NT2/D1 (cell line): ENCODE results near the gene TSR3.
A peak's percentile ranks its signal among the peaks of the same experiment; 100 is the strongest.

ENCODE experiments used
- DNase-seq: peaks from one replicate; pipeline ENCODE4 v3.0.0-alpha.2; 2011; ENCODE audit warnings: low read depth, low spot score
- H3K27me3 ChIP-seq: 2 replicates; pipeline ENCODE4 v1.6.0; 2011; ENCODE audit warnings: mild to moderate bottlenecking; ENCODE audit not compliant: insufficient read length, insufficient read depth
- H3K36me3 ChIP-seq: 2 replicates; pipeline ENCODE4 v1.6.1; 2011; ENCODE audit warnings: mild to moderate bottlenecking, low read length, mixed read lengths; ENCODE audit not compliant: insufficient read depth, insufficient read length
- H3K4me1 ChIP-seq: 2 replicates; pipeline ENCODE4 v1.5.1; 2011; ENCODE audit not compliant: insufficient read depth, insufficient read length
- H3K4me3 ChIP-seq: 2 replicates; pipeline ENCODE4 v1.5.1; 2011; ENCODE audit warnings: low read depth; ENCODE audit not compliant: insufficient read length
- H3K9ac ChIP-seq: 2 replicates; pipeline ENCODE4 v1.6.0; 2011; ENCODE audit warnings: low read depth; ENCODE audit not compliant: insufficient read length
- H3K9me3 ChIP-seq: 2 replicates; pipeline ENCODE4 v1.5.1; 2011; ENCODE audit warnings: mild to moderate bottlenecking, low read length; ENCODE audit not compliant: insufficient read depth
- SUZ12 ChIP-seq: IDR thresholded peaks from 2 replicates; pipeline ENCODE4 v1.6.1; 2011; ENCODE audit not compliant: insufficient read length, insufficient read depth; ENCODE audit errors: extremely low read depth
- YY1 ChIP-seq: IDR thresholded peaks from 2 replicates; pipeline ENCODE4 v1.6.1; 2011; ENCODE audit not compliant: insufficient read length, insufficient read depth
- ZNF274 ChIP-seq: IDR thresholded peaks from 2 replicates; pipeline ENCODE4 v1.6.1; 2011; ENCODE audit warnings: mild to moderate bottlenecking, low read depth, low read length

The TSR3 gene

DNA sequence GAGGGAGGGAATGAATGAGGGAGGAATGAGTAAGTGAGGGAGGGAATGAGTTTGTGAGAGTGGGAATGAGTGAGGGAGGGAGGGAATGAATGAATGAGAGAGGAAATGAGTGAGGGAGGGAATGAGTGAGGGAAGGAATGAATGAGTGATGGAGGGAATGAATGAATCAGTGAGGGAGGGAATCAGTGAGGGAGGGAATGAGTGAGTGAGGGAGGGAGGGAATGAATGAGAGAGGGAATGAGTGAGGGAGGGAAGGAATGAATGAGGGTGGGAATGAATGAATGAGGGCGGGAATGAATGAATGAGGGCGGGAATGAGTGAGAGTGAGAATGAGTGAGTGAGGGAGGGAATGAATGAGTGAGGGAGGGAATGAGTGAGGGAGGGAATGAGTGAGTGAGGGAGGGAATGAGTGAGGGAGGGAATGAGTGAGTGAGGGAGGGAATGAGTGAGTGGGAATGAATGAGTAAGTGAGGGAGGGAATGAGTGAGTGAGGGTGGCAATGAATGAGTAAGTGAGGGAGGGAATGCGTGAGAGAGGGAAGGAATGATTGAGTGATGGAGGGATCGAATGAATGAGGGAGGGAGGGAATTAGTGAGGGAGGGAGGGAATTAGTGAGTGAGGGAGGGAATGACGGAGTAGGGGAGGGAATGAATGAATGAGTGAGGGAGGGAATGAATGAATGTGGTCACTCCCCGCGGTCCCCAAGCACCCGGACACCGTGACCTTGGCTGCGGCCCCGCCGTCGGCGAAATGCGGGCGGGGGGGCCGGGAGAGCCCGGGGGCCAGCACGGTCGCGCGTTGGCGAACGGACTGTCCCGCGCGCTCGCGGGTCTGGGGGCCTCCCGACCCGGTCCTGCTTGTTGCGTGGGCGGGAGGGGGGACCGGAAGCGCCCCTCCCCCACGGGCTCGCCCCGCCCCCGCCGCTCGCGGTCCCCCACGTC is 43.4 kb downstream of the TSR3 start:
- DNase-seq, result no peak
- peaks cover 29% of the 10 kb centered on the region for H3K36me3 ChIP-seq

DNA sequence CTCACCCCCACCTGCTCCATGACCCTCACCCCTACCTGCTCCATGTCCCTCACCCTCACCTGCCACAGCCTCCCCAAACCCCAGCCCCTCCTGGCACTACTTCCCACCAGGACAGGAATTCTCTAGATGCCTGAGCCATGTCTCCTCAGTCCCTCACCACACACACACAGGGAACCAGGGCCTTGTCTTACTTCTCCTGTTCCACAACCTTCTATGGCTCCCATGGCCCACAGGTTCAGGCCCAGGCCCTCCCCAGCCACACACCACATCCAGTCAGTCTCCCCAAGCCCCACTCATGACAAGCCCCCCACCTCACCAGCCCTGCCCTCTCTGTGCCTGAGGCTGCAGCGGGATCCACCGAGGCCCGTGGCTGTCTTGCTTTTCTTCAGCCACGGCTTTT is 45.3 kb downstream of the TSR3 start:
- no peak for TF ChIP-seq SUZ12
- TF ChIP-seq ZNF274, result no peak
- no peak for TF ChIP-seq YY1
- no peak for DNase-seq
- Histone ChIP-seq H3K36me3 (peaks cover 10% of the 10 kb centered on the region), H3K27me3 (peaks cover 4% of the 10 kb centered on the region), H3K9me3 (no peaks in the 10 kb centered on the region), H3K4me1 (peaks cover 18% of the 10 kb centered on the region), H3K4me3 (no peak overlapping the region), H3K9ac (peak overlapping the region; percentile 50)

More for the DNA sequence above, 43.4 kb downstream of the TSR3 start:
- H3K9me3 ChIP-seq, result no peaks in the 10 kb centered on the region
- H3K27me3 ChIP-seq, result no peaks in the 10 kb centered on the region
- H3K9ac ChIP-seq, result peak overlapping the region; percentile 80
- peaks cover 24% of the 10 kb centered on the region for H3K4me1 ChIP-seq
- no peak for TF ChIP-seq SUZ12
- no peak for TF ChIP-seq ZNF274
- TF ChIP-seq YY1, result no peak
- peak overlapping the region; percentile 71 for H3K4me3 ChIP-seq

DNA sequence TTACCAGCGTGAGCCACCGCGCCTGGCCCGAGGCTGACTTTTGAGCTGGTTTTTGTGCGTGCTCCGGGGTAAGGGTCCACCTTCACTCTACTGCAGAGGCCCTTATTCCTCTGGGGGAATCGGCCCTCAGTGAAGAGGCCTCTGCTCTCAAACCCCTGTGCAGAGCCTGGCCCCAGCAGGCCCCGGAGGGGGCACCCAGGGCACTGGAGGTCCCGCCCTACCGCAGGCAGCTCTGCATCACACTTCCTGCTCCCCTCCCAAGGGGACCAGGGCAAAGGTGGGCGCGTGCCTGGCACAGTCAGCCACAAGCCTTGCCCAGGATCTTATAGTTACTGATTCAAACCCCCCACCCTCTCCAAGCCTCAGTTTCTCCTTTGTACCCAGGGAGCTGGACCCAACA is 45.9 kb downstream of the TSR3 start:
- Histone ChIP-seq H3K27me3 (peaks cover 6% of the 10 kb centered on the region), H3K4me3 (no peak overlapping the region), H3K9ac (peak overlapping the region; percentile 50), H3K4me1 (peaks cover 20% of the 10 kb centered on the region), H3K9me3 (no peaks in the 10 kb centered on the region), H3K36me3 (peaks cover 5% of the 10 kb centered on the region)
- no peak for TF ChIP-seq ZNF274
- no peak for TF ChIP-seq SUZ12
- TF ChIP-seq YY1, result no peak
- DNase-seq, result no peak

DNA sequence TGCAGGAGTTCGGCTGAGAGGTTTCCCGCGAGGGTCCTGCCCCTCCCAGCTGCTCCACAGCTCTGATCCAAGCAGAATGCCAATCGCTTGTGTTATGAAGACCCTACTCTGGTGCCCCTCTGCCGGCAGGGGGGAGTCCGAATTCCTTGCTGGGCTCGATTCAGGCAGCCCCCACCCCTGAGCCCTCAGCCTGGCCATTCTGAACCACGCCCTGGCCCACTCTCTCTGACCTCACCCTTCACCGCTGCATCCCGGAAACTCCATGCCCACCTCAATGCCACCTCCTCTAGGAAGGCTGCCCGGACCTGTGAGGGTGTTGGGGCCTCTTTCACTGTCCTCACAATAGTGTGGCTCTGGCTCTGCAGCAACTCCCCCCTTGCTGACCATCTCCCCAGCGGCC is 50.1 kb downstream of the TSR3 start:
- Histone ChIP-seq H3K9me3 (no peaks in the 10 kb centered on the region), H3K36me3 (no peaks in the 10 kb centered on the region), H3K27me3 (peaks cover 14% of the 10 kb centered on the region), H3K4me1 (peaks cover 32% of the 10 kb centered on the region), H3K4me3 (no peak overlapping the region), H3K9ac (no peak overlapping the region)
- TF ChIP-seq YY1 (no peak), SUZ12 (no peak), ZNF274 (no peak)
- DNase-seq, result no peak

DNA sequence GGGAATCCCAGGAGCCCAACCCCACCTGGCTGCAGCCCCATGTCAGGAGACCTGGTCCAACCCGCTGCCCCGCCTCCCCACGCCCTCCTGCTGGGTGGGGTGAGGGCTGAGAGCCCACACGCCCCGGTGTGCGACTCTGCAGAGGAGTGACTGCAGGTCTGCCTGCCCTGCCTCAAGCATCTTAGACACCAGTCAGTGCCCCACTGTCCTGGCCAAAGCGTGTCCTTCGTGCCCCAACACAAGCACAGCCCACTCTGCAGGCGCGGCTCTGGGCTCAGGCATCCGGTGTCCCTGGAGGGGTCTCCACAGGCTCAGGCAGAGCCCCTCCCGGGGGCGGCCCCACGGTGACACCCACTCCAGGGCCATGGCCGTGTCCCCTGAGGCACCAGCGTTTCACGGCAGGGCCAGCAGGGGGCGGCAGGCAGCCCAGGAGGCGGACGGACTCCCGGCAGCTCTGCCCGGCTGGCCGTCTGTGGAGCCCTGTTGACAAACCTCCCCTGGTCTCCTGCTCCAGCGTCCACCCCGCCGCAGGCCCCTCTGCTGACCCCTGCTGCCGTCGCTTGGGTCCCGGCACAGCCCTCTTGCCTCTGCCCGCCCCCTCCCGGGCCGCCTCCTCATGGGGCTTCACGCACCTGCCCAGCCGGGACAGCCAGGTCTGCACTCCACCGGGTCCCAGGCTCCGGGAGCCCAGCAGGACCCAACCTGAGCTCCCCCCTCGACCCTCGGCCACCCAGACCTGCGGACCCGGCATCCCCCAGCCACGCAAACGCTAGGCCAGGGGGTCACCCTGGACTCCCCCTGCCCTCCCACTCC is 50.8 kb downstream of the TSR3 start:
- H3K9ac ChIP-seq, result peak overlapping the region; percentile 61
- TF ChIP-seq SUZ12 (no peak), ZNF274 (no peak), YY1 (no peak)
- H3K4me1 ChIP-seq, result peaks cover 32% of the 10 kb centered on the region
- peak; percentile 30 for DNase-seq
- no peak overlapping the region for H3K4me3 ChIP-seq
- peaks cover 14% of the 10 kb centered on the region for H3K27me3 ChIP-seq
- no peaks in the 10 kb centered on the region for H3K36me3 ChIP-seq
- no peaks in the 10 kb centered on the region for H3K9me3 ChIP-seq

DNA sequence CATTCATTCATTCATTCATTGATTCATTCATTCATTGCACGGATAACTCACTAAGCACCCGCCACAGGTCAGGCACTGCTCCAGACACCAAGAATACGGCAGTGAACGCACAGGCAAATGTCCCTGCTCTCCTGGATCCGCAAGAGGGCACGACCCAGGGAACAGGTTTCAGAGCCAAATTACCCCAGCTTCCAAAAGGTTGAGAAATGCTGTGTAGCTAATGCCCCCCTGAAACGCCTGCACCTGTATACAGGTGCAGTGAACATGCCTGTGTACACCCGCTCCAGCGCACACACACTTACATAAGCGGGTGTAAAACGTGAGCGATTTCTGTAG is 51.8 kb downstream of the TSR3 start:
- no peak overlapping the region for H3K4me3 ChIP-seq
- H3K27me3 ChIP-seq, result peaks cover 14% of the 10 kb centered on the region

More for the DNA sequence above, 51.8 kb downstream of the TSR3 start:
- H3K36me3 ChIP-seq, result no peaks in the 10 kb centered on the region
- no peak overlapping the region for H3K9ac ChIP-seq
- TF ChIP-seq YY1 (no peak), ZNF274 (no peak), SUZ12 (no peak)
- H3K4me1 ChIP-seq, result peaks cover 34% of the 10 kb centered on the region
- H3K9me3 ChIP-seq, result no peaks in the 10 kb centered on the region
- DNase-seq, result no peak
